Keratinocyte (primary cell): Measurements from ENCODE around the gene USP37.

Experiments used
- CTCF ChIP-seq, 3 experiments: IDR thresholded peaks in 1 of 3; conservative IDR thresholded peaks in 1 of 3; optimal IDR thresholded peaks in 1 of 3; 2 replicates in 2 of 3; 3 replicates in 1 of 3; pipeline versions ENCODE3 to v1.5.1; 2011; ENCODE audit warnings: low read length in 3 of 3, mild to moderate bottlenecking in 3 of 3, moderate library complexity in 2 of 3, control low read depth in 1 of 3, inconsistent platforms in 1 of 3; ENCODE audit not compliant: insufficient read depth in 2 of 3; ENCODE audit errors: extremely low read depth in 1 of 3
- EZH2 ChIP-seq: IDR thresholded peaks from one replicate; pipeline ENCODE4 v1.6.1; 2012; ENCODE audit warnings: inconsistent platforms, mild to moderate bottlenecking, low read length, moderate library complexity

DNA sequence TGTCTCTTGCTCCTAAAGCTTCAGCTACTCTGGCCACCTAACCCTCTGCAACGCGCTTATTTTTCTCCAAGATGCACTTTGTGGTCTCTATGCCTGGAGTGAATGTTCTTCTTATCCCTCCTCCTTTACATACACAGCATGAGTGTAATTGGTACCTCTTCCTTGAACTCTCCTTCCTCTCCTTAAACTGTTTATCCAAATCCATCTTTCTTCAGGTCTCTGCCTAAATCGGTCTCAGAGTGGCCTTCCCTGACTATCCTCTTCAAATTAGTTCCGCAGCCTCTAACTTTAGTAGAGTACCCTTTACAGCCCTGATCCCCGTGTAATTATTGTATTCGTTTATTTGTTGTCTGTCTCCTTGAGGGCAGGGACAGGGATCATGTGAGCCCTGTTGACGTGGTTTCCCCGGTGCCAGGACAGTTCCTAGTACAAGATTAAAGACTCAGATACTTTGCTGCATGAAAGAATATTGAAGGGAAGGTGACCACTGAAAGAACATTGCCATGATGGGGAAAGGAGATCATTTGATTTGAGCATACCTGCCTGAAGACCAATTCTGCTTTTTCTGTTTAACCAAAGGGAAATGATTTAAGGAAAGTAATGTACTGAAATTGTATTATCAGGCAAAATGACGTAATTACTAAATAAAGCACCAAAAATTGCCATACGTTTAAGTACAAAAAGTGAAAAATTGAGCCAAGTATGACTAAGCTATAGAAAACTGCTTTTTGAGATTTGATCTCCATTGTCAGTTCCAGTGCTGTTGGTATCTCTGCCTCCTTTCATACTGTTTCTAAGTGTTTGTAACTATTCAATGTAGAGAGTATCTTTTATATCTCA lies 1.7 kb upstream of the USP37 start:
- no peak for TF ChIP-seq CTCF (optimal IDR thresholded peaks at IDR 0.05 in 1 of 3, IDR thresholded peaks at IDR 0.05 in 1 of 3, conservative IDR thresholded peaks at IDR 0.05 in 1 of 3; ENCODE audit: extremely low read depth in 1 of 3, insufficient read depth in 2 of 3, low read length in 3 of 3)
- TF ChIP-seq EZH2, result no peak
